ENCODE measurements around the gene MPRIP.

The MPRIP gene

GRCh38 chr17:17073581-17074403 is 31.5 kb downstream of the MPRIP start:
- no peak overlapping the region for H2AFZ ChIP-seq (ENCODE audit: low read depth, low read length)
- H3K4me2 ChIP-seq (ENCODE audit: insufficient read depth, low read length): no peak overlapping the region
- no peaks in the 10 kb centered on the region for H3K9me3 ChIP-seq (ENCODE audit: insufficient read depth, low read length, severe bottlenecking)
- H3K27ac ChIP-seq (ENCODE audit: low read length): no peak overlapping the region
- H3K4me3 ChIP-seq (ENCODE audit: low read depth in 1 of 2, low read length in 2 of 2): no peak overlapping the region
- TF ChIP-seq, protein P1, sequence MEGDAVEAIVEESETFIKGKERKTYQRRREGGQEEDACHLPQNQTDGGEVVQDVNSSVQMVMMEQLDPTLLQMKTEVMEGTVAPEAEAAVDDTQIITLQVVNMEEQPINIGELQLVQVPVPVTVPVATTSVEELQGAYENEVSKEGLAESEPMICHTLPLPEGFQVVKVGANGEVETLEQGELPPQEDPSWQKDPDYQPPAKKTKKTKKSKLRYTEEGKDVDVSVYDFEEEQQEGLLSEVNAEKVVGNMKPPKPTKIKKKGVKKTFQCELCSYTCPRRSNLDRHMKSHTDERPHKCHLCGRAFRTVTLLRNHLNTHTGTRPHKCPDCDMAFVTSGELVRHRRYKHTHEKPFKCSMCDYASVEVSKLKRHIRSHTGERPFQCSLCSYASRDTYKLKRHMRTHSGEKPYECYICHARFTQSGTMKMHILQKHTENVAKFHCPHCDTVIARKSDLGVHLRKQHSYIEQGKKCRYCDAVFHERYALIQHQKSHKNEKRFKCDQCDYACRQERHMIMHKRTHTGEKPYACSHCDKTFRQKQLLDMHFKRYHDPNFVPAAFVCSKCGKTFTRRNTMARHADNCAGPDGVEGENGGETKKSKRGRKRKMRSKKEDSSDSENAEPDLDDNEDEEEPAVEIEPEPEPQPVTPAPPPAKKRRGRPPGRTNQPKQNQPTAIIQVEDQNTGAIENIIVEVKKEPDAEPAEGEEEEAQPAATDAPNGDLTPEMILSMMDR (IDR thresholded peaks at IDR 0.05; ENCODE audit: borderline replicate concordance, extremely low read depth, low read length, poor library complexity, severe bottlenecking): no peak
- TF ChIP-seq EZH2 (IDR thresholded peaks at IDR 0.05; ENCODE audit: borderline replicate concordance, low read depth, low read length, severe bottlenecking): no peak
- DNase-seq: no peak
- peaks cover 95% of the 10 kb centered on the region for H3K79me2 ChIP-seq (ENCODE audit: insufficient read depth, low read length)
- no peaks in the 10 kb centered on the region for H3K27me3 ChIP-seq (ENCODE audit: insufficient read depth, low read length, poor library complexity)
- peaks cover 51% of the 10 kb centered on the region for H3K36me3 ChIP-seq (ENCODE audit: insufficient read depth, low read length)
- H3K9ac ChIP-seq (ENCODE audit: low read depth, low read length): no peak overlapping the region
- no peak for ATAC-seq (ENCODE audit: insufficient read depth, low read depth)
- no peaks in the 10 kb centered on the region for H3K4me1 ChIP-seq (ENCODE audit: insufficient read depth, low read length)
- H4K20me1 ChIP-seq (ENCODE audit: insufficient read depth, low read length): peaks cover 78% of the 10 kb centered on the region

DNA sequence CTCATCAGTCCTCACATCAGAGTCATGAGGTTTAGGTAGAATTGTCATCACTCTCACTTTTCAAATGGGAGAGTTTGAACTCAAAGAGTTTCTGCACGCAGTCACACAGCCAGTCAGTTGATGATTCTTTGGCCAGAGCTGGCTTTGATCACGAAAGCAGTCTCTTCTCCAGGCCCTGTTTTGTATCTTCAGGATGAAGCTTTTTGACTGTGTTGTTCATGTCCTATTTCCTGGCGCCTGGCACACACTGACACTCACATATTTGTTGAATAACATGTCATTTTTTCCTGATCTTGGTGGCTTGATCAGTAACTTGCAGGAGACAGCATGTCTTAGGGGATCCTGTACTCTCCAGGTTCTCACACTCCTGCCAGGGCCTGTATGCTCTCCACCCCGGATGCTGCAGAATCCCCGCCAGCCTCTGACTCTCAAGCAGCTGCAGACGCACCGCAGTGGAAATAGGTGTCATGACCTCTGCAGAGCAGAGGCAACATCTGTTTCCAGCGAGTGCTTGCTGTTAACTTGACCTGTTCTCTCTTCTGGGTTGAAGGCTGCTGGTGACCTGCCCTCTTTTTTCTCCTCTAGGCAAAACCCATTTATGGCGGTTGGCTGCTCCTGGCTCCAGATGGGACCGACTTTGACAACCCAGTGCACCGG is 33.0 kb downstream of the MPRIP start:
- Histone ChIP-seq H3K79me2 (ENCODE audit: insufficient read depth, low read length) (peaks cover 95% of the 10 kb centered on the region), H3K27me3 (ENCODE audit: insufficient read depth, low read length, poor library complexity) (no peaks in the 10 kb centered on the region), H3K4me1 (ENCODE audit: insufficient read depth, low read length) (no peaks in the 10 kb centered on the region), H3K27ac (ENCODE audit: low read length) (no peak overlapping the region), H2AFZ (ENCODE audit: low read depth, low read length) (no peak overlapping the region), H3K4me2 (ENCODE audit: insufficient read depth, low read length) (no peak overlapping the region), H3K9me3 (ENCODE audit: insufficient read depth, low read length, severe bottlenecking) (no peaks in the 10 kb centered on the region), H3K36me3 (ENCODE audit: insufficient read depth, low read length) (peaks cover 63% of the 10 kb centered on the region), H4K20me1 (ENCODE audit: insufficient read depth, low read length) (peaks cover 83% of the 10 kb centered on the region), H3K4me3 (ENCODE audit: low read depth in 1 of 2, low read length in 2 of 2) (no peak overlapping the region), H3K9ac (ENCODE audit: low read depth, low read length) (no peak overlapping the region)
- ATAC-seq (ENCODE audit: insufficient read depth, low read depth) (peak; percentile 69), DNase-seq (peak; percentile 21)
- TF ChIP-seq EZH2 (IDR thresholded peaks at IDR 0.05; ENCODE audit: borderline replicate concordance, low read depth, low read length, severe bottlenecking): no peak

- Histone ChIP-seq H4K20me1 (ENCODE audit: insufficient read depth, low read length) (peaks cover 80% of the 10 kb centered on the region), H3K9ac (ENCODE audit: low read depth, low read length) (no peak overlapping the region), H2AFZ (ENCODE audit: low read depth, low read length) (no peak overlapping the region), H3K9me3 (ENCODE audit: insufficient read depth, low read length, severe bottlenecking) (no peaks in the 10 kb centered on the region), H3K27ac (ENCODE audit: low read length) (no peak overlapping the region), H3K27me3 (ENCODE audit: insufficient read depth, low read length, poor library complexity) (no peaks in the 10 kb centered on the region), H3K4me3 (ENCODE audit: low read depth in 1 of 2, low read length in 2 of 2) (no peak overlapping the region), H3K36me3 (ENCODE audit: insufficient read depth, low read length) (peaks cover 64% of the 10 kb centered on the region), H3K4me2 (ENCODE audit: insufficient read depth, low read length) (no peak overlapping the region), H3K79me2 (ENCODE audit: insufficient read depth, low read length) (peaks cover 94% of the 10 kb centered on the region), H3K4me1 (ENCODE audit: insufficient read depth, low read length) (no peaks in the 10 kb centered on the region)
- no peak for ATAC-seq (ENCODE audit: insufficient read depth, low read depth)
- TF ChIP-seq, protein P1 (IDR thresholded peaks at IDR 0.05; ENCODE audit: borderline replicate concordance, extremely low read depth, low read length, poor library complexity, severe bottlenecking): no peak
- TF ChIP-seq EZH2 (IDR thresholded peaks at IDR 0.05; ENCODE audit: borderline replicate concordance, low read depth, low read length, severe bottlenecking): no peak
- DNase-seq: no peak
Observed at GRCh38 chr17:17076066-17076465, 33.8 kb downstream of the MPRIP start.

DNA sequence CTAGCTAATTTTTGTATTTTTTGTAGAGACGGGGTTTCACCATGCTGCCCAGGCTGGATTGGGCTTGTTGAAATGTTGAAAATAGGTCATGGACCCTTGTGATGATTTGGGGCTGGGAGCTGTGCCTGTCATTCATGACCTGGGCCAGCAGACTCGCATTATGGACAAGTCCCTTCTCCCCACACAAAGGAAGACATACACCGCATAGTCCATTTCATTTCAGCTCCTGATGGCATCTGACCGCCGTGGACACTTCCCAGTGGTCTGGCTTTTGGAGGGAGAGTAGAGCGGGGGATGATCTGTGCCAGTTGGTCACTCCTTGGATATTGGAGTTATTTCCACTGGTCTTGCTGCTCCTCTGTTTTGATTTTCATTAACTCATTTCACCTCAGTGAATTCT is 34.8 kb downstream of the MPRIP start:
- no peak for TF ChIP-seq EZH2 (IDR thresholded peaks at IDR 0.05; ENCODE audit: borderline replicate concordance, low read depth, low read length, severe bottlenecking)
- TF ChIP-seq, protein P1 (IDR thresholded peaks at IDR 0.05; ENCODE audit: borderline replicate concordance, extremely low read depth, low read length, poor library complexity, severe bottlenecking): no peak
- no peak overlapping the region for H3K4me3 ChIP-seq (ENCODE audit: low read depth in 1 of 2, low read length in 2 of 2)
- no peaks in the 10 kb centered on the region for H3K9me3 ChIP-seq (ENCODE audit: insufficient read depth, low read length, severe bottlenecking)
- no peak for DNase-seq
- H3K27ac ChIP-seq (ENCODE audit: low read length): no peak overlapping the region
- H2AFZ ChIP-seq (ENCODE audit: low read depth, low read length): no peak overlapping the region
- H3K79me2 ChIP-seq (ENCODE audit: insufficient read depth, low read length): peaks cover 91% of the 10 kb centered on the region
- no peaks in the 10 kb centered on the region for H3K27me3 ChIP-seq (ENCODE audit: insufficient read depth, low read length, poor library complexity)
- no peak for ATAC-seq (ENCODE audit: insufficient read depth, low read depth)
- H3K4me1 ChIP-seq (ENCODE audit: insufficient read depth, low read length): no peaks in the 10 kb centered on the region
- H3K4me2 ChIP-seq (ENCODE audit: insufficient read depth, low read length): no peak overlapping the region
- no peak overlapping the region for H3K9ac ChIP-seq (ENCODE audit: low read depth, low read length)
- H4K20me1 ChIP-seq (ENCODE audit: insufficient read depth, low read length): peaks cover 79% of the 10 kb centered on the region
- peaks cover 57% of the 10 kb centered on the region for H3K36me3 ChIP-seq (ENCODE audit: insufficient read depth, low read length)

All from DND-41 (cell line).